ENCODE measurements around the gene OR2A14.
"Not testable (repeated sequence)": the region's sequence is repeated elsewhere in the genome, so short reads cannot be mapped to it uniquely, and the experiment has no call there.

OR2A14 gene

GRCh38 chr7:144178380-144179164 lies 55.6 kb downstream of the OR2A14 start:
- DNase-seq (ENCODE audit: low spot score); POLR2A ChIA-PET (ENCODE audit: low non-redundant PET); H3K27ac ChIP-seq; CTCF ChIA-PET: not testable (repeated sequence)
- TF ChIP-seq CTCF (conservative IDR thresholded peaks at IDR 0.05; ENCODE audit: low read depth), result peak; percentile 78

- POLR2A ChIA-PET (ENCODE audit: low non-redundant PET); CTCF ChIA-PET; DNase-seq (ENCODE audit: low spot score); H3K27ac ChIP-seq: not testable (repeated sequence)
Measured at GRCh38 chr7:144179165-144179479, 56.1 kb downstream of the OR2A14 start.

All from RWPE1 (cell line).